GM19463 (cell line): ENCODE data around the gene FAM177A1.
"Not testable (repeated sequence)": the region's sequence is repeated elsewhere in the genome, so short reads cannot be mapped to it uniquely, and the experiment has no call there.

ENCODE experiments used
- ATAC-seq: cut with Tn5 transposase; IDR thresholded peaks from one replicate; pipeline ENCODE4 v1.9.1; 2021; ENCODE audit warnings: mild to moderate bottlenecking, moderate library complexity; ENCODE audit not compliant: unreplicated experiment

Gene FAM177A1, protein sequence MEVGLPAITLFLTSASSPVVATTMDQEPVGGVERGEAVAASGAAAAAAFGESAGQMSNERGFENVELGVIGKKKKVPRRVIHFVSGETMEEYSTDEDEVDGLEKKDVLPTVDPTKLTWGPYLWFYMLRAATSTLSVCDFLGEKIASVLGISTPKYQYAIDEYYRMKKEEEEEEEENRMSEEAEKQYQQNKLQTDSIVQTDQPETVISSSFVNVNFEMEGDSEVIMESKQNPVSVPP

DNA sequence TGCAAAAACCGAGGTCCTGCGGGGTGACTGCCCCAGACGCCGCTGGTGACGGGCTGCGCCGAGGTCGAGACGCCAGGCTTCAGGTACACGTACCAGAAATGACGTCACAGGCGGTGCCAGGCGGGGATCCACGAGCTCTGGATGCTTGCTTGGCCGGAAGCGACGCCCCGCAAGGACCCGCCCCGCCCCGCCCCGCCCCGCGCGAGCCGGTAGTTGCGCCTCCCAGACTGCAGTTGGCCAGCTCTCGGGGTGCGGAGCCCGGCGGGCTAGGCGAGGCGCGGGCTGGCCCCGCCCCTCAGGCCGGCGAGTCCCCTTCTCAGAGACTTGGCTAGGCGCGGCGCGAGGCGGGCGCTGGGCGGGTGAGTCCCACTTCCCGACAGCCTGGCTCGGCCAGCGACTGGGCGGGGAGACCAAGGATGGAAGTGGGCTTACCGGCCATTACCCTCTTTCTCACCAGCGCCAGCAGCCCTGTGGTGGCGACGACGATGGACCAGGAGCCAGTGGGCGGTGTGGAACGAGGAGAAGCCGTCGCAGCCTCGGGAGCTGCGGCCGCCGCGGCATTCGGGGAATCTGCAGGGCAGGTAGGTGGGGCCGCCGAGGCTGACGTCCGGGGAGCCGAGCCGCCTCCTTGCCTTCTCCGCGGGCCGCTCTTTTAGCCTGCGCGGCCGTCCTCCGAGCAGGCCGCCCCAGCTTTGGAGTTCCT lies at the start of gene FAM177A1:
FAM177A1 (plus strand) TSS at position 225 of the 703 bp plus-strand sequence; CDS start at position 417, 192 bp downstream.
- ATAC-seq = peak; percentile 92

DNA sequence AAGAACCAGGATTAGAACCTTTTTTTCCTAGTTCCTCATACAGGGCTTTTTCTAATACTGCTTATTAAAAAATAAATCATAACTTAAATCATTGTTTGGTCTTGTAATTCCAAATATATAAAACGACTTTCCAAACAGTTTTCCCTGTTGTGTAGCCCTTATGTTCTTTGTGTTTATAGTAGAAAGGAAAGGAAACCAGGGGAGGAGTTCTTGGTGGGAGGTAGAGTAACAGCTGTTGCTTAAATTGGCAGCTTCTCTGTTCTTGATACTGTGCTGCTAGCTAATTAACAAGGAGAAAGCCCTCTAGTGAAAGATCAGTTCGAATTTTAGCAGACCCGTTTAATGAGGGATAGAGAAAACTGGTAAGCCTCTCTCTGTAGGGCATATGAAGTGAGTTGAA lies 48.3 kb upstream of the FAM177A1 start:
- no peak for ATAC-seq

DNA sequence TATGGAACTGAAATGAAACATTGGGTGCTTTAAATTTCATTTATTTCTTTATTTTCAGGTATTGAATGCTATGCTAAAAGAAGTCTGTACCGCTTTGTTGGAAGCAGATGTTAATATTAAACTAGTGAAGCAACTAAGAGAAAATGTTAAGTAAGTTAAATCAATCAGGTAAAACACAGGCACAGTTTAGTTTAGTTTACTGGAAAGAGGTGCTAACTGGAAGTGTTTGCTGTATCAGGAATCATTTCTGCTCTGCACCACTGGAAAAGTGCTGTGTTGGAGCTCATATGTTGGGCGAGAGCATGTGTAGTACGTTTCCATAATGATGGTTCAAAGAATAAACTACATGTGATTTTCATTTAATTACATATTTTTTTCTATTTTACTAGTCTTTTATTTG lies 46.6 kb upstream of the FAM177A1 start:
- no peak for ATAC-seq

DNA sequence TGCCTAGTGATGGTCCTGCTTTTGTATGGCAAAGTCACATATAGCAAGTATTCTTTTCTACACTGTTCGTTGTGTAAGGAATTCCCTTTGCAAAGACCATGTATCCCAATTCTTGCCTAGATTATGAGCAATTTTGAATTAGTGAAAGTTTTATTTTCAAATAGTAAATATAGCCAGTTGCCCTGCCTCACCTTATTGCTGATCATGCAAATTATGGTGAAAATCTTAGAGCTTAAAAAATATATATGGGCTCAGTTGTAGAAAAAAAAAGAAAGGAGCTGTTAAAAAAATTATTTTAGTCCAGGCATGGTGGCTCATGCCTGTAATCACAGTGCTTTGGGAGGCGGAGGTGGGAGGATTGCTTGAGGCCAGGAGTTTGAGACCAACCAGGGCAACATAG lies 44.5 kb upstream of the FAM177A1 start:
- ATAC-seq = no peak

DNA sequence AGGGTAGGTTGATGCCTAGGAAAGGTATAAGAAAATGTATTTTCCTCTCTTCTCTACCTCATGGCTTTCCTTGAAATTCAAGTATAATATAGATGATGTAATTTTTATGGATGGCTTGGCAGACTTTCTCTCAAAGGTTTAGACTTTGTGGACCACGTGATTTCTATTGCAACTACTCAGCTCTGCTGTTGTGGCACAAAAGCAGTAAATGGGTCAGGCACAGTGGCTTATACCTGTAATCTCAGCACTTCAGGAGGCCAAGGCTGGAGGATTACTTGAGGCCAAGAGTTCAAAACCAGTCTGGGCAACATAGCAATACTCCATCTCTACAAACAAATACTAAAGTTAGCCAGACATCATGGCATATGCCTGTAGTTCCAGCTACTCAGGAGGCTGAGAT lies 41.2 kb upstream of the FAM177A1 start:
- ATAC-seq = no peak

DNA sequence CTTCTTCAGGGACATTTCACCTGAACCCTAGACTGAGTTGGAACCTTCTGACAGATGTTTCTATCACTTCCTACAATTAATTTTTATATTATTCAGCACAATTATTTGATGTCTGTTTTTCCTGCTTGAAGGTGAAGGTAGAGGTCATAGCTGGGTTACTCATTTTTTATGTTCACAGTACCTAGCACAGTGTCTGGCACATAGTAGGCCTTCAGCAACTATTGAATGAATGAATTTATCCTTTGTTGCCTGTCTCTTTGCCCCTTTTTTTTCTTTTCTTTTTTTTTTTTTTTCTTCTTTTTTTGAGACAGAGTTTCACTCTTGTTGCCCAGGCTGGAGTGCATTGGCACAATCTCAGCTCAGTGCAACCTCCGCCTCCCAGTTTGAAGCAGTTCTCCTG lies 29.5 kb upstream of the FAM177A1 start:
- ATAC-seq = no peak

DNA sequence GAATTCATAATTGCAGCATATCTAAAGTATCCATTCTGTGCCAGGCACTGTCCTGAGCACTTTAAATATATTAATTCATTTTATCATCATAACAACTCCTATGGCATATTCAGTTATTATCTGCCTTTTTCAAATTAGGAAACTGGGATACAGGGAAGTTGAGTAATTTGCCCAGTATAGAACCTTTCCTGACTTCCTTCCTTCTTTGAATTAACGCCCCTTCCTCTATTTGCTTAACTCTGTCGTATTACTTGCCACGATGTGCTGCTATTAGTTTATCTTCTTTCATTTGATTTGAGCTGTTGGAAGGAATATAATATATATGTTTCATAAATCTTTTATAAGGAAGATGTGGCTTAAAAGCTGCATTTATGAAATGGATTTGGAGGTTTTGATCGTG lies 25.4 kb upstream of the FAM177A1 start:
- no peak for ATAC-seq

DNA sequence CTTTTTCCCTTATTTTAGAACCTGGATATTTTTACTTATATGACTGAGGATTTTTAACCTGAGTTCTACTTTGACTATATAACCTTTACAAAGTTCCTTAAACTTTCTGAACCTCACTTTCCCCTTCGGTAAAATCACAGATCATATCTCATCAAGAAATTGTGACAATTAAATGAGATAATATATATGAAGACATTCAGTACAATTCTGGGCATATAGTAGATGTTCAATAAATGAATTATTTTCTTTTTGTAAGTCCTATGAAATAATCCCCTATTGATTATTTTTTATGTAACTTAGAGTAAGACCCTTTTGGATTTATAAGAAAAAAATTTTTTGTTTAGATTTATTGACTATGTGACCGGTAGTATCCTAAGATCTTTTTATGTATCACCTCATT lies 17.6 kb upstream of the FAM177A1 start:
- ATAC-seq = no peak

DNA sequence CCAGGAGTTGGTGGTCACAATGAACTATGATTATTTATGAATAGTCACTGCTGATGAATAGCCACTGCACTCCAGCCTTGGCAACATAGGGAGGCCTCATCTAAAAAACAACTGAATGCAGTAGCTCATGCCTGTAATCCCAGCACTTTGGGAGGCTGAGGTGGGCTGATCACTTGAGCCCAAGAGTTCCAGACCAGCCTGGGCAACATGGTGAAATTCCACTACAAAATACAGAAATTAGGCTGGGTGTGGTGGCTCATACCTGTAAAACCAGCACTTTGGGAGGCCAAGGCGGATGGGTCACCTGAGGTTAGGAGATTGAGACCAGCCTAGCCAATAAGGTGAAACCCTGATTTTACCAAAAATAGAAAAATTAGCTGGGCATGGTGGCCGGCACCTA lies 13.5 kb upstream of the FAM177A1 start:
- no peak for ATAC-seq

DNA sequence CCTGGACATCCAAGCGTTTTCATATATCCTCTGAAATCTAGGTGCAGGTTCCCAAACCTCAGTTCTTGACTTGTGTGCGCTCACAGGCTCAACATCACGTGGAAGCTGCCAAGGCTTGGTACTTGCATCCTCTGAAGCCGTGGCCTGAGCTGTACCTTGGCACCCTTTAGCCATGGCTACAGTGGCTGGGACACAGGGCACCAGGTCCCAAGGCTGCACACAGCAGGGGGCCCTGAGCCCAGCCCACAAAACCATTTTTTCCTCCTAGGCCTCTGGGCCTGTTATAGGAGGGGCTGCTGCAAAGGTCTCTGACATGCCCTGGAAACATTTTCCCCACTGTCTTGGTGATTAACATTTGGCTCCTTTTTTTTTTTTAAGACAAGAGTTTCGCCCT lies 11.6 kb upstream of the FAM177A1 start:
- ATAC-seq = no peak

DNA sequence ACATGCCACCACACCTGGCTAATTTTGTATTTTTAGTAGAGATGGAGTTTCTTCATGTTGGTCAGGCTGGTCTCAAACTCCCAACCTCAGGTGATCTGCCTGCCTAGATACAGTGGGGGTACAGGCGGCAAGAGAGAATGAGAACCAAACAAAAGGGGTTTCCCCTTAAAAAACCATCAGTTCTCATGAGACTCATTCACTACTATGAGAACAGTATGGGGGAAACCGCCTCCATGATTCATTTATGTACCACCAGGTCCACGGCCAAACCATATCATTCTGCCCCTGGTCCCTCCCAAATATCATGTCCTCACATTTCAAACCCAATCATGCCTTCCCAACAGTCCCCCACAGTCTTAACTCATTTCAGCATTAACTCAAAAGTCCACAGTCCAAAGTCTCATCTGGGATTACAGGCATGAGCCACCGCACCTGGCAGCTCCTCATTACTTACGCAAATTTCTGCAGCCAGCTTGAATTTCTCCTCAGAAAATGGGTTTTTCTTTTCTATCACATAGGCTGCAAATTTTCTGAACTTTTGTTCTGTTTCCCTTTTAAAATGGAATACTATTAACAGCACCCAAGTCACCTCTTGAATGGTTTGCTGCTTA lies 11.0 kb upstream of the FAM177A1 start:
- not testable (repeated sequence) for ATAC-seq

DNA sequence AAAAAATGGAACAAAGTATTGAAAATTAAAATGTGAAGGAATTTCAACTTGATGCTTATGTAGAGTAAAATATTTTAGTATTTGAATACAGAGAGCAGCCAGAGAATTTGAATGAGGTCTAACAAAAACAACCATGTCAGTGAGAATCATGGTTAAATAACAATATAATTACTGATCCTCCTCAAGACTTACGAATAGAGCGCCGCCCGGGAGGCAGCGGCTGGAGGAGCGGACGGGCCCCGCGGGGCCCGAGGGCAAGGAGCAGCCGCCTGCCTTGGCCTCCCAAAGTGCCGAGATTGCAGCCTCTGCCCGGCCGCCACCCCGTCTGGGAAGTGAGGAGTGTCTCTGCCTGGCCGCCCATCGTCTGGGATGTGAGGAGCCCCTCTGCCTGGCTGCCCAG lies 7.8 kb upstream of the FAM177A1 start:
- ATAC-seq = not testable (repeated sequence)

DNA sequence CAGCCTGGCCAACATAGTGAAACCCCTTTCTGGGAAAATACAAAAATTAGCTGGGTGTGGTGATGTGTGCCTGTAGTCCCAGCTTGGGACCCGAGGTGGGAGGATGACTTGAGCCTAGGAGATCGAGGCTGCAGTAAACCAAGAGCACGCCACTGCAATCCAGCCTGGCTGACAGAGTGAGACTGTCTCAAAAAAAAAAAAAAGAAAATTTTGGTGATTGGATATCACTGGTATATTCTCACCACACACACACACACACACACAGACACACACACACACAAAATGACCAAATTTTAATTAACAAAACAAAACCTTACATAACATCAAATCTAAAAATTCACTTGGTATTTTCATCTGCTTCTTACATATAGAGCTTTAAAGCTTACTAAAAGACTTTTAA lies 3.4 kb upstream of the FAM177A1 start:
- no peak for ATAC-seq

DNA sequence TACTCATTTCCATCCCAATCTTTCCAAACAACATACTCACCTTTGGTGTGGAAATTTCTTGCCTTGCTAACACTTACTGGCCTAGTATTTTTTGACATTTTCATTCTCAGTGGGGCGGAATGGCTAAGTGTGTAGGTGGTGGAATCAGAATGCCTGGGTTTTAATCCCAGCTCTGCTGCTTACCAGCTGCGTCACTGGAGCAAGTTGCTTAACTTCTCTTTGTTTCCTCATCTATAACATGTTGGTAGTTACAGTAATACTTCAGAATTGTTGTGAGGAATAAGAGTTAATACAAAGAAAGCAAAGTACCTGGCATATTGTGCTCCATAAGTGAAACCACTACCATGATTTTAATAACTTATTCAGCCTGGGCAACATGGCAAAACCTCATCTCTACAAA lies 3.0 kb upstream of the FAM177A1 start:
- ATAC-seq = no peak

DNA sequence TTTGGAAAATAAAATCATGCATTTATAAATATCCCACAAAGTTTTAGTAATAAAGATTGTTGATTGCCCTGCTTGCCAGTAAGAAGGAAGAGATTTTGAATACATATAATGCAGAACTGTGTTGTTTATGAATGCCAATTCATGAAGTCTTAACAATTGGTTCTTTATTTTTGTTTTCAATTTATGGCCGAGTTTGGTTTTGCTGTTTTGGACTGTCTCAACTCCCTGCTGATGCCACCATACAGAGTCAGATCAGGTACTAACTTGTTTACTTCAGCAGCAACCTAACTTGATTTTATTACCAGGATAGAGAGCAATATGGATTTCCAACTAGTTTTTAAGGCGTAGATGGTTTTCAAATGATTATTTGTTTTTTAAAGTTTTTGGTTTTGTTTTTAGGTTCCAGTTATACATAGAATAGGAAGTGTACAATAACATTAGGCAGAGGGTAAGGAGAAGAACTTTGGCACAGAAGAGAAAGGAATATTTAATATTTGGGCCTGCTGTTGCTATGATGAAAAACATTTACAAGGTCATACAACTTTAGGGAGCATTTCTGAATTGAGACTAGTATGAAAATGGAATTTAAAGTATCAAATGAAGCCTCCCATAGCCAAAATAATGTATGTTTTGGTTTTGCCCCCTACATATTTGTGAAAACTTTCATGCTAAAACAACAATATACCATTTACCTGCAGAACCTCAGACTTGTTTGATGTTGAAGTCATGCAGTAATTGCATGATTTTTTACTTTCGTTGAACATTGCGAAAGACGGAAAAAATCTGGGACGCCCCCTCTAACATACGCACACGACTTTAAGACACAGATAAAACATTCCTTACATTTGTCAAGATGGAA lies 904 bp upstream of the FAM177A1 start:
- no peak for ATAC-seq

DNA sequence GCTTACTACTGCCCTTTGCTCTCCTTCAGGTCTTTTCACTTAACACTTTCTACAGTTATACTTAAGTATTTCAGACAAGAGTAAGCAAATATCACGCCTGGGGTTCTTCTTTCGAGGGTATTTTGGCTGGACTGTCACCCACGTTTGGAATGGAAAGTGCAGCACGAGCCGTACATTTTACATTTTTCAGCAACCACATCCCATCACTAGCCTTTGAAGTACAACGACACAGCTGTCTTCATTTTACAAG lies 349 bp upstream of the FAM177A1 start:
- no peak for ATAC-seq

DNA sequence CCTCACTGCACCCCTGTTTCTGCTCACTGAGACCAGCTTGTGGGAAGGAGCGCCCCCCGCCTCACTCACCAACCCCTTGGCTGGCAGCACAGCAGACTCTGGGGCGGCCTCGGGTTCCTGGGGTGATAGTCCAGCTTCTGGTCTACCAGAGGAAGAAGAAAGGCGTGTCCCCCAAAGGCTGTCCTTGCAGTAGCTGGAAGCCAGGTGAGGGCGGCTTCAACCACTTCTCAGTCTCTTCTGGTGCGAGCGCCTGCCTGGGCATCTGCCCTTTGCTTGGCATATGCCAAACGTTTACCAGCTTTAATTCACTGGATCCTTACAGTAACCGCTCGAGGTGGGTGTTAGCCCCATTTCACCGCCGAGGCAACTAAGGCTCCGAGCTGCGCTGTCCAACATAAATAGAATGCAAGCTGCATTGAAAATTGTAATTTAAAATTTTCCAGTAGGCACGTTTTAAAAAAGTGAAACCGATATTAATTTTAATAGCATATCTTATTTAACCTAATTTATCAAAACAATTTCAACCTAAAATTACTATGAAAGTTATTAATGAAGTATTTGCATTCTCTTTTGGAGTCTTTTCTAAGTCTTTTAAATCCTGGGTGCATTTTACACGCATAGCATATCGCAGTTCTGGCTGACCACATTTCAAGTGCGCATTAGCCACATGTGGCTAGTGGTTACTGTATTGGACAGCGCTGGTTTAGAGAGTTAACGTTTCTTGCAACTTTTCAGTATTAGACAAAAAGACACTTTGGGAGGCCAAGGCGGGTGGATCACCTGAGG lies 872 bp downstream of the FAM177A1 start:
- ATAC-seq = peak; percentile 27

DNA sequence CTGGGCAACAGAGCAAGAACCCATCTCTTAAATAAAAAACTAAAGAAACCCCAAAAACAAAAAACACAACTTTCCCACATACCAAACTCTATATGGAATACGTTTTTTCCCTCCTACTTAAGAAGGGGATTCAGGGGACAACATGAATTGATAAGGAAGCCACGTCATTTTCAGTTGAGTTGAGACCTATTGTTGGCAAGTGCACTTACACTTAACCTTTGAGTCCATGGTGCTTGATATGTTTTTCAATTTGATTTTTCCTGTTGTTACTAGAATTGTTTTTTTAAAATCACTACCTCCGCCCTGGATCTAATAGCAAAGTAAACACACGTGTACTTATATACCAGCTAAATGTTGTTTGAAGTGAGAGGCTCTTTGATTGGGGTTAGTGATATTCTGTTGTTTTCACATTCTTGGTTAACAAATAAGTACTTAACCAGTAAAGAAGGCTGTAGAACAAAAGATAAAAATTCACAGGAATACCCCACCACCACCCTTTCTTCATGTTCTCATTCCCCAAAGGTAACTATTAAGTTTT lies 2.0 kb downstream of the FAM177A1 start:
- ATAC-seq = no peak

DNA sequence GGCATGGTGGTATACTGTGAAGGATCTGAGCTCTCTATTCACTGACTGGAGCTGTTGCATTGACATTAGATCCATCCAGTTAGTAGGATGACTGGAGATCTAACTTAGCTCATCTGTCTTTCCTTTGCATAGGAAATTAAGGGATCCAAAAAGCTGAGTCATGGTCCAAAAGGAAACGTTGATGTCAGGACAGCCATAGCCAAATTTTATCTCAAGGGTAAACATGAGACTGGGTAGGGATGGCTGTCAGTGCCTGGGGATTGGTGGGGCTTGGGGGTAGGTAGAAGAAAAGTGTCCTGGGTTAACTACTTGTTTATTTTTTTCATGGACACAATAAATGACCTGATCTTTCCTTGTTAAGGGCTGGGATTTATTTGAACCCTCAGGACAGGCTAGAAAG lies 4.6 kb downstream of the FAM177A1 start:
- no peak for ATAC-seq

DNA sequence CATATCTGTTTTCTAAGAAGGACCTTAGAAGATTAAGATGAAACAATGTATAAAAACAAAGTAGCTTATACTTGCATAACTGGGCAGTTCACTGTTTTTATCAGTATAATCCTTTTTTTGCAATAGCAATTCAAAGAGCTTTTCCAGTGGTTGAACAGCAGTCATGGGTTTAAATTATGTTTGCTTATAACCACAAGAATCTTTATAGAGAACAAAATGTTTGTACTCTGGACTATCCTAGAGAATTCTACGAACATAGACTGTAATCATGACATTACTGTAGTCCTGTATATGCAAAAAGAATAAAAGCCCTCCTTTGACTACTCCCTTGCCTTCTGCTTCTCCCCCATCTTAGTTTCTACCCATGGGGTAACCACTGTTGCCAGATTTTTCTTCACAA lies 5.7 kb downstream of the FAM177A1 start:
- ATAC-seq = no peak

DNA sequence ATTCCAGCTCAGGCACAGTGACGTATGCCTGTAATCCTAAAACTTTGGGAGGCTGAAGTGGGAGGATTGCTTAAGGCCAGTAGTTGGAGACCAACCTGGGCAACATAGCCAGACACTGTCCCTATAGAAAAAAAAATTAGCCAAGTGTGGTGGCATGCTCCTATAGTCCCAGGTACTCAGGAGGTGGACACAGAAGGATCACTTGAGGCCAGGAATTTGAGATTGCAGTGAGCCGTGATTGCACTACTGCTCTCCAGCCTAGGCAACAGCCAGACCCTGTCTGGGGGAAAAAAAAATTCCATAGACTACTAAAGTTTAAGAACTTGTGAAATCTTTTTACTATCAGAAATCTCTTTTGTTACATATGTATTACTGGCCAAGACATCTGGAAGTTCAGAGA lies 6.6 kb downstream of the FAM177A1 start:
- no peak for ATAC-seq
